Skeletal muscle tissue (tissue), 4 donors: Measurements from ENCODE around the gene CLN6. TPM values are rescaled to one million over a fixed set of nuclear protein-coding genes. Genes with fewer than 3 reads are reported as not detected.

Source experiments
- H3K27ac ChIP-seq: one replicate; pipeline ENCODE4 v1.7.0; 2013; ENCODE audit warnings: mild to moderate bottlenecking, low read depth, low read length, inconsistent platforms
- H3K27me3 ChIP-seq, 3 donors: one replicate each; pipeline ENCODE4 v1.7.0; 2013; ENCODE audit warnings: low read length in 3 of 3; ENCODE audit not compliant: control insufficient read depth in 3 of 3, insufficient read depth in 3 of 3
- H3K36me3 ChIP-seq, 3 donors: one replicate each; pipeline ENCODE4 v1.7.0; 2013; ENCODE audit warnings: low read length in 3 of 3; ENCODE audit not compliant: control insufficient read depth in 3 of 3, insufficient read depth in 3 of 3
- H3K4me1 ChIP-seq, 3 donors: one replicate each; pipeline ENCODE4 v1.7.0; 2013; ENCODE audit warnings: low read length in 3 of 3, mild to moderate bottlenecking in 3 of 3; ENCODE audit not compliant: control insufficient read depth in 3 of 3, insufficient read depth in 3 of 3
- H3K4me3 ChIP-seq, 3 donors: one replicate each; pipeline ENCODE4 v1.7.0; 2013; ENCODE audit warnings: low read length in 3 of 3
- H3K9ac ChIP-seq, 3 donors: one replicate each; pipeline ENCODE4 v1.7.0; 2013; ENCODE audit warnings: low read length in 3 of 3, mild to moderate bottlenecking in 3 of 3, moderate library complexity in 2 of 3, low read depth in 1 of 3
- H3K9me3 ChIP-seq, 3 donors: one replicate each; pipeline ENCODE4 v1.7.0; 2013; ENCODE audit warnings: low read length in 3 of 3; ENCODE audit not compliant: control insufficient read depth in 3 of 3
- total RNA-seq: library from RNA; depleted of rRNA; stranded (reverse); fragments of >200 nt; gene quantifications from one replicate; pipeline ENCODE4 v1.2.3, GENCODE V29; 2014
- donor health status: Osteomylitis.

Gene CLN6
- 6.8 TPM for total RNA-seq

DNA sequence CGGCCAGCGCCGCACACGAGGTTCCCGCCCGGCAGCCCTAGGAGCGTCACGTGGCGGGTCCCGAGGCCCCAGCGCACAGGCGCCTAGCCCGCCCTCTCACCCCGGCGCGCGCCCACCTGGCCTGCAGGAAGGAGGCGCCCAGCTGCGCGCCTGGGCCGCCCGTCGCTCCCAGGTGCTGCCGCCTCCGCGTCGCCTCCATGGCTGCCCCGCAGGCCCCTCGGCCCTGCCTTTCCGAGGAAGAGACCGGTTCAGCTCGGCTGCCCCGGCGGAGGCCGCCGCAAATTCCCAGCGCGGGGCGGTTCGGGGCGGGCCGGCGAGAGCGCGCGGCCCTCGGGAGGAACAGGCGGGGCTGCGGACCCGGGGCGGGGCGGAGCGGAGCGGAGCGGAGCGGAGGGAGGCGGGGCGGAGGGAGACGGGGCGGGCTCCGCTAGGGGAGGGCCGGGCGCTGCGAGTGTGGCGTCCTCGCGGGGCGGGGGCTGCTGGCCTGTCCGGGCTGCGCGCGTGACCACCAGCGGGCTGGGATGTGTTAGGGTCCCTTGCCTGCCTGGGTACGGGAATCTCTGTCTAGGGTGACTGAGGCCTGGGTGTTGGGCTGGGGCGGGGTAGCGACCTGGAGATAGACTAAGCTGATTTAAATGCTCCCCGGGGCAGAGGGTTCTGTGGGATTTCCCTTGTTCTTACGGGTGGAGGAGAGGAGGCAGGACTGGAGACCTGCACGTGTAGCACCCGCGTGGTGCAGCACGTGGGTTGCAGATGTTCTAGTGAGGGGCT is at the start of gene CLN6:
CLN6 (minus strand) TSS at position 343 of the 771 bp plus-strand sequence; CDS start at position 199, 144 bp downstream.
- Histone ChIP-seq H3K9ac (peak within 1 kb of the TSS; percentile 74 to 88 (median 82)), H3K27ac (peak within 1 kb of the TSS; percentile 70), H3K36me3 (no peaks in the 10 kb centered on the region), H3K4me3 (peak within 1 kb of the TSS; percentile 79 to 85 (median 82)), H3K4me1 (peaks cover 18 to 20% (median 19%) of the 10 kb centered on the region in 3 donors), H3K9me3 (no peaks in the 10 kb centered on the region), H3K27me3 (no peaks in the 10 kb centered on the region)

DNA sequence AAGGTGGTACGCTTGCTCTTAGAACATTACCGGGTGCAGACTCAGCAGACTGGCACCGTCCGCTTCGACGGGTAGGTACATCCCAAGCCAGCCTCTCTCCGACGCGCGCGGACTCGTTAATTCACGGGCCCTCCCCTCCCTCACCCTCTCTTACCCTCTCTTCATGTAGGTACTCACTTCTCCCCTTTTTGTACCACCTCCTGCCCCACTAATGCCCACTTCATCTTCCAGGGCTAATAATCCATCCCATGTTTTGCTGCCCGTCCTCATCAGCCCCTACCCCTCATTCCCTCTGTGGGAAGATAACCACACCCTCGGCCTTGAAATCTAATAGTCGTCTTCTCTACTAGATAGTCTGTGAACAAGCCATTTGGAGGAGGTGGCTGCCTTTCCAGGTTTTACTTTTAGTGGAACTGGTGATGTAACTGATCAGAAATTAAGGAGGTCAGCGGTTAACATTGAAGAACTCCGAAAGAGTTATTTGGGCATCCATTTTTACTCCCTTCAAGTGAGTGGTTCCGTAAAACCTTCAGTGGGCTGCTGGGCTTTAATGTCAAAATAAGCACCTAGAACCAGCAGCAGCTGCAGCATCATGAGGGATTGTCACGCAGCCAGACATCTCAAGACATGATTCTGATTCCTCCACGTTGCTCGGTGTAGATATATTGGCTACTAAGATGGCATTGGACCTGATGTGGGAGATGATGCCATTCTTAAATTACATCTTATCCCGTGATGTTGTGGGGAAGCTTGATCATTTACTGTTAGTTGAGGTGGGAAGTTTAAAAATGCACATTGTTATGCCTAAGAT is 49.3 kb upstream of the CLN6 start:
- no peaks in the 10 kb centered on the region for H3K27me3 ChIP-seq
- H3K9me3 ChIP-seq: no peaks in the 10 kb centered on the region
- peaks cover 59 to 75% (median 62%) of the 10 kb centered on the region in 3 donors for H3K4me1 ChIP-seq

DNA sequence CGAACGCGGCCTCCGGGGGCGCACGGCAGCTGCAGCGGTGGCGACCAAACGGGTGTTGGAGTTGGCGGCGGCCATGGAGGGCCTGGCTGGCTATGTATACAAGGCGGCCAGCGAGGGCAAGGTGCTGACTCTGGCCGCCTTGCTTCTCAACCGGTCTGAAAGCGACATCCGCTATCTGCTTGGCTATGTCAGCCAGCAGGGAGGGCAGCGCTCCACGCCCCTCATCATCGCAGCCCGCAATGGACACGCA is 48.7 kb upstream of the CLN6 start:
- peak overlapping the region; percentile 87 to 98 (median 97) for H3K4me3 ChIP-seq
- peak overlapping the region; percentile 100 for H3K27ac ChIP-seq
- H3K36me3 ChIP-seq: peaks cover 0 to 3% (median 0%) of the 10 kb centered on the region in 3 donors
- no peaks in the 10 kb centered on the region for H3K27me3 ChIP-seq
- no peaks in the 10 kb centered on the region for H3K9me3 ChIP-seq
- peaks cover 62 to 80% (median 63%) of the 10 kb centered on the region in 3 donors for H3K4me1 ChIP-seq
- H3K9ac ChIP-seq: peak overlapping the region; percentile 92 to 99 (median 96)

More for the DNA sequence above, 49.3 kb upstream of the CLN6 start:
- peak overlapping the region; percentile 100 for H3K27ac ChIP-seq
- H3K4me3 ChIP-seq: peak overlapping the region; percentile 87 to 98 (median 97)
- peak overlapping the region; percentile 92 to 99 (median 96) for H3K9ac ChIP-seq
- peaks cover 0 to 3% (median 0%) of the 10 kb centered on the region in 3 donors for H3K36me3 ChIP-seq

DNA sequence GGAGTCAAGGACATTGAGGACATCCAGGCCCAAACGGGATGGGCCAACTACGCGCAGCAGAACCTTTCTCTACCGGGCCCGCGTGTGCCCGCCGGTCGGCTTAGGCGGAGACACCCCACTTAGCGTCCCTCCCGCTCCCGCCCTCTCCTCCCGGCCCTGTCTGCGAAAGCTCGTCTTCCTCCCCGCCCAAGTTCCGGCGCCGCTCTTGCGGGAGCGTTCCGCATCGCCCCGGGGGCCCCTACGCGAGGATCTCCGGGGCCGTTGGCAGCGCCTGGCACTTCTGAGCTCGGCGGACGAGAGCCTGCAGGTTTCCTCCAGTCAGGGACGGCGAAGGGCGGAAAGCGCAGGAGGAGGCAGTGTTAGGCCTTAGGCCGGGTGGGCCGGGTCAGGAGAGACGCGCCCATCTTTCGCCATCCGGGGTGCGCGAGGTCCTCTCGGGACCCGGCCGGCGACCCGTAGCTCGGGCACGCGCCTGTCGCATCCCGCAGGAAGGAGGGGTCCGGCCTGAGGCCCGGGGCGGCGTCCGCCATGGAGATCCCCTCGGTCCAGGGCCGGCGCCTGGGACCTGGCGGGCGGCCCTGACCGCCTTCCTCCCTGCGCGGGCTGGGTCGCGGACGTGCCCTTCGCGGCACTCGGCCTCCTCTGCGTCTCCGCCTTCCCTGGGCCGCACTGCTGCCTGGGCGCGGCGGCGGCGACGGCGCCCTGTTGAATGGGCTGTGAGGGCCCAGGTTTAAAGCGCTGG is 48.2 kb upstream of the CLN6 start, which contains the start of gene FEM1B:
FEM1B (plus strand) TSS at position 143 of the 742 bp plus-strand sequence. CDS start 673 bp downstream, outside the sequence.
- Histone ChIP-seq H3K27me3 (no peaks in the 10 kb centered on the region), H3K4me1 (peaks cover 64 to 85% (median 68%) of the 10 kb centered on the region in 3 donors), H3K36me3 (peaks cover 0 to 3% (median 0%) of the 10 kb centered on the region in 3 donors), H3K4me3 (peak within 1 kb of the TSS; percentile 87 to 98 (median 97)), H3K27ac (peak within 1 kb of the TSS; percentile 100), H3K9me3 (no peaks in the 10 kb centered on the region), H3K9ac (peak within 1 kb of the TSS; percentile 92 to 99 (median 96))

DNA sequence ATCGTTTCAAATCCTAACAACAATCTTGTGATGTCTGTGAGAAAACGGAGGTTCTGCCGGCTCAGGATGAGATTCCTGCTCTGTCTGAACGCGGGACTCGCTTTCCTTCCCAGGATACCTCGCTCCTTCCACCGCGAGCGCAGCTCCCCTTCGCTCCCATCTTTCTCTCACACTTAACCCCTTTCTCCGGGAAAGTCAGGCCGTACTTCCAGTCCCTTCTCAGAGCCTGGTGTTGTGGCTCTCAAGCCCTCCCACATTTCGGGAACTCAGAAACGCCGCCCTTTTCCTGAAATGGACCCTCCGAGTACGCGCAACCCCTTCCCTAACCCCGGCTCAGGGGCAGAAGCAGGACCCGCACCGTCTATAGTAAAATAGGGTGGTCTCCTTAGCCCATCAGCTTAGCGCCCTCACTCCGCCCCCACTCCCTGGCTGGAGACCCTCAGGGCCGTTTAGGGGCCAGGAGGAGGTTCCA is 47.6 kb upstream of the CLN6 start:
- Histone ChIP-seq H3K4me3 (peak overlapping the region; percentile 87 to 98 (median 97)), H3K27me3 (no peaks in the 10 kb centered on the region), H3K4me1 (peaks cover 66 to 88% (median 74%) of the 10 kb centered on the region in 3 donors), H3K27ac (peak overlapping the region; percentile 100), H3K9ac (peak overlapping the region; percentile 92 to 99 (median 96)), H3K36me3 (peaks cover 0 to 3% (median 0%) of the 10 kb centered on the region in 3 donors), H3K9me3 (no peaks in the 10 kb centered on the region)

DNA sequence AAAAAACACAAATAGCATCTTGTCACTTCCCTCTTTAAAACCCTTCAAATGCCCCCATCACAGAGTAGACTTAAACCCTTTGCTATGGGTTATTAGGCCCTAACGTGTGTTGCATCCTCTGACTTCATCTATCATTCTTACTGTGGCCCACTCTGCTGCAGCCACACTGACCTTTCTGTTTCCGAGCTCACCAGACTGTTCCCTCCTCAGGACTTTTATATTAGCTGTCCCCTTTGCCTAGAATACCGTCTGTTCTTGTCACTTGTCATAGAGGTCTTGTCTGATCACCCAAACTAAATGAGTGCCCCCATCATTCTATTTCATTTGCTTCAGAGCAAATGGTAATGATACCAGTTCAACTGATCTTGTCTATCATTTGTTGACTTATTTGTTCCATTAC is 47.1 kb upstream of the CLN6 start:
- H3K36me3 ChIP-seq: peaks cover 0 to 3% (median 0%) of the 10 kb centered on the region in 3 donors
- peak overlapping the region; percentile 92 to 99 (median 96) for H3K9ac ChIP-seq
- H3K4me1 ChIP-seq: peaks cover 62 to 88% (median 75%) of the 10 kb centered on the region in 3 donors
- H3K4me3 ChIP-seq: peak overlapping the region; percentile 87 to 98 (median 97)
- H3K27ac ChIP-seq: peak overlapping the region; percentile 100
- no peaks in the 10 kb centered on the region for H3K27me3 ChIP-seq
- no peaks in the 10 kb centered on the region for H3K9me3 ChIP-seq

DNA sequence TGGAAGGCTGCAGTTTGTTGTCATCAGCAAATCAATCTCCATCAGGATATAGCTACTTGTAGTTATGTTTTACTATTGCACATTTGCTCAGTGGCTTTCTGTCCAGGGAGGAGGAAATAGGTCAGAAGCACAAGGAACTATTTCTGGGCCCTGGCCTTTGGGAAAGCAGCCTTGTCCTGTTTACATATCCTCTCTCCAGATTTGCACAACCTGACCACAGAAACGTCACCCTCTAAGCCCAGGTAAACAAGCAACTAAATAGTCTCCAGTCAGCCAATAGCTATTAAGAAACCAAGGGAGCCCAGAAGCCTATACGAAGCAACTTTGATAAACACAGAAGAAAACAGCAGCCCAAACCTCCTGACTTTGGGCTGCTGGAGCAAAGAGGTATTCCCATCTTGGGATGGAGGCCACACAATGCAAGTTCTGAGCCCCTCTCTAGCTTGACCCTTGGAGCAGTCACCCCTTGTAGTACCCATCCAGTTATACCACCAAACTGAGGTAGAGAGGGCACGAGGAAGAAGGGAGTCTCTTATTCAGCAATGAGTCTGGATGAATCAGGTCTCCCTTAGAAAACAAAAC is 45.7 kb upstream of the CLN6 start:
- peak overlapping the region; percentile 100 for H3K27ac ChIP-seq
- H3K36me3 ChIP-seq: peaks cover 0 to 3% (median 0%) of the 10 kb centered on the region in 3 donors
- no peaks in the 10 kb centered on the region for H3K27me3 ChIP-seq
- peaks cover 57 to 84% (median 64%) of the 10 kb centered on the region in 3 donors for H3K4me1 ChIP-seq
- no peak overlapping the region for H3K4me3 ChIP-seq
- peak overlapping the region; percentile 25 to 54 (median 48) for H3K9ac ChIP-seq
- H3K9me3 ChIP-seq: no peaks in the 10 kb centered on the region

DNA sequence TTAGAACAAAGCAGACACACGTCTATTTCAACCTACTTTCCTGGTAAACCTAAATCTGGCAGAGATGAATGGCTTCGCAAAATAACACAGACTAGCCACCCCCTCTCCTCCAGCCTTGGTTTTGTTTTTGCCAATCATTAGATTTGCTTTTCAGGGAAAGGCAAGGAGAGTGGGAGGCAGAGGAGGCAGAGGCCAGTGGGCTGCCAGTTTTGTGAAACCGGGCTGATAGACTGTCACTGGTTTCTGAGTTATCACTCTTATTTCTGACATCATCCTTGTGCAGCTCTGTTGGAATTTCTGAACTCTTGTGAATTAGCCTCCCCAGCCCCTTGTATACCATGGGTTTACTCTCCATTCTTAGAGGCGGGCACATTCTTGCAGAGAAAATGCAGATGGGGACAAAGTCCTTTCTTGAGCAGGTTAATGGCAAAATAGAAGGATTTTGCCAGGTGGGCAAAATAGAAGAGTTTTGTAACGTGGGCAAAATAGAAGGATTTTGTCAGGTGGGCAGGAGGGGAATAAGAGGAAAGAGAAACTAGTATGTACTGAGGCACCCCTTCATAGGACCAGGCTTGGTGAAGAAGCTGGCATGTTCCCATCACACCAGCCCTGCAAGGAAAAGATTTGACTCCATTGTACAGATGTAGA is 44.8 kb upstream of the CLN6 start:
- Histone ChIP-seq H3K27me3 (no peaks in the 10 kb centered on the region), H3K36me3 (peaks cover 0 to 3% (median 0%) of the 10 kb centered on the region in 3 donors), H3K9ac (no peak overlapping the region), H3K9me3 (no peaks in the 10 kb centered on the region), H3K27ac (peak overlapping the region; percentile 100), H3K4me1 (peaks cover 50 to 77% (median 57%) of the 10 kb centered on the region in 3 donors), H3K4me3 (no peak overlapping the region)
